AG20443 (cell line): ENCODE data around the gene MAPT.
A peak's percentile ranks its signal among the peaks of the same experiment; 100 is the strongest.
"Not testable (repeated sequence)": the region's sequence is repeated elsewhere in the genome, so short reads cannot be mapped to it uniquely, and the experiment has no call there.

ENCODE experiments used
- DNase-seq: peaks from one replicate; pipeline ENCODE4 v3.0.0; 2012; ENCODE audit warnings: low spot score, mixed read lengths

The MAPT gene

GRCh38 chr17:45994987-45995386 lies 100.6 kb downstream of the MAPT start:
- DNase-seq, result no peak

DNA sequence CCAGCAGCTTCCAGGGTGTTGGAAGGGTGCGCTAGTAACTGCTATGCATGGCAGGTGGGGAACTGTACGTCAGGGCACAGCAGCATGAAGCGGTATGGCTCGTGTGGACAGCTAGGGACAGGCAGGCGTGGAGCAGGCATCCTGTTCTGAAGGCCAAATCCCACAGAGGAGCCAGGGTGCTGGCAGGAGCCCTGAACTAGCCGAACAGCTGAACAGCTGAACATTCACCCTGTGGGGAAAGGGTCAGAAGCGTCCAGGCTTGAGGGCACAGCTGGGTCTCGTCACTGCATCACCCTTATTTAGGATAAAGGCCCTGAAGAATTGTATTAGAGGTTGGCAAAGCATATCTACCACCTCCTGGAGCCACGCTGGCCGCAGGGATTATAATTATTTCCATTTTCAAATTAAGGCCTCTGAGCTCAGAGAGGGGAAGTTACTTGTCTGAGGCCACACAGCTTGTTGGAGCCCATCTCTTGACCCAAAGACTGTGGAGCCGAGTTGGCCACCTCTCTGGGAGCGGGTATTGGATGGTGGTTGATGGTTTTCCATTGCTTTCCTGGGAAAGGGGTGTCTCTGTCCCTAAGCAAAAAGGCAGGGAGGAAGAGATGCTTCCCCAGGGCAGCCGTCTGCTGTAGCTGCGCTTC lies 101.4 kb downstream of the MAPT start:
- DNase-seq, result no peak

DNA sequence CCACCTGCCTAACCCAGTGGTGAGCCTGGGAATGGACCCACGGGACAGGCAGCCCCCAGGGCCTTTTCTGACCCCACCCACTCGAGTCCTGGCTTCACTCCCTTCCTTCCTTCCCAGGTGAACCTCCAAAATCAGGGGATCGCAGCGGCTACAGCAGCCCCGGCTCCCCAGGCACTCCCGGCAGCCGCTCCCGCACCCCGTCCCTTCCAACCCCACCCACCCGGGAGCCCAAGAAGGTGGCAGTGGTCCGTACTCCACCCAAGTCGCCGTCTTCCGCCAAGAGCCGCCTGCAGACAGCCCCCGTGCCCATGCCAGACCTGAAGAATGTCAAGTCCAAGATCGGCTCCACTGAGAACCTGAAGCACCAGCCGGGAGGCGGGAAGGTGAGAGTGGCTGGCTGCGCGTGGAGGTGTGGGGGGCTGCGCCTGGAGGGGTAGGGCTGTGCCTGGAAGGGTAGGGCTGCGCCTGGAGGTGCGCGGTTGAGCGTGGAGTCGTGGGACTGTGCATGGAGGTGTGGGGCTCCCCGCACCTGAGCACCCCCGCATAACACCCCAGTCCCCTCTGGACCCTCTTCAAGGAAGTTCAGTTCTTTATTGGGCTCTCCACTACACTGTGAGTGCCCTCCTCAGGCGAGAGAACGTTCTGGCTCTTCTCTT lies 102.1 kb downstream of the MAPT start:
- DNase-seq, result no peak

GRCh38 chr17:45997166-45997565 lies 102.8 kb downstream of the MAPT start:
- no peak for DNase-seq

DNA sequence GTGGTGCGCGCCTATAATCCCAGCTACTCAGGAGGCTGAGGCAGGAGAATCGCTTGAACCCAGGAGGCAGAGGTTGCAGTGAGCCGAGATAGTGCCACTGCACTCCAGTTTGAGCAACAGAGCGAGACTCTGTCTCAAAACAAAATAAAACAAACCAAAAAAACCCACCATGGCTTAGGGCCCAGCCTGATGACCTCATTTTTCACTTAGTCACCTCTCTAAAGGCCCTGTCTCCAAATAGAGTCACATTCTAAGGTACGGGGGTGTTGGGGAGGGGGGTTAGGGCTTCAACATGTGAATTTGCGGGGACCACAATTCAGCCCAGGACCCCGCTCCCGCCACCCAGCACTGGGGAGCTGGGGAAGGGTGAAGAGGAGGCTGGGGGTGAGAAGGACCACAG lies 103.3 kb downstream of the MAPT start:
- DNase-seq, result no peak

GRCh38 chr17:45998987-45999899 lies 104.9 kb downstream of the MAPT start, which contains the start of gene STH:
Gene STH, plus strand, starts transcription at chr17:45999250. Its CDS starts 30 bp downstream, at chr17:45999280.
- no peak for DNase-seq

- no peak for DNase-seq
These were observed 105.5 kb downstream of the MAPT start for GRCh38 chr17:45999900-46000290.

DNA sequence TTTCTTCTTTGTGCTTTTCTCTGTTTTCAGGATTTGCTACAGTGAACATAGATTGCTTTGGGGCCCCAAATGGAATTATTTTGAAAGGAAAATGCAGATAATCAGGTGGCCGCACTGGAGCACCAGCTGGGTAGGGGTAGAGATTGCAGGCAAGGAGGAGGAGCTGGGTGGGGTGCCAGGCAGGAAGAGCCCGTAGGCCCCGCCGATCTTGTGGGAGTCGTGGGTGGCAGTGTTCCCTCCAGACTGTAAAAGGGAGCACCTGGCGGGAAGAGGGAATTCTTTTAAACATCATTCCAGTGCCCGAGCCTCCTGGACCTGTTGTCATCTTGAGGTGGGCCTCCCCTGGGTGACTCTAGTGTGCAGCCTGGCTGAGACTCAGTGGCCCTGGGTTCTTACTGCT lies 105.9 kb downstream of the MAPT start:
- DNase-seq, result no peak

GRCh38 chr17:46000757-46001156 lies 106.4 kb downstream of the MAPT start:
- no peak for DNase-seq

DNA sequence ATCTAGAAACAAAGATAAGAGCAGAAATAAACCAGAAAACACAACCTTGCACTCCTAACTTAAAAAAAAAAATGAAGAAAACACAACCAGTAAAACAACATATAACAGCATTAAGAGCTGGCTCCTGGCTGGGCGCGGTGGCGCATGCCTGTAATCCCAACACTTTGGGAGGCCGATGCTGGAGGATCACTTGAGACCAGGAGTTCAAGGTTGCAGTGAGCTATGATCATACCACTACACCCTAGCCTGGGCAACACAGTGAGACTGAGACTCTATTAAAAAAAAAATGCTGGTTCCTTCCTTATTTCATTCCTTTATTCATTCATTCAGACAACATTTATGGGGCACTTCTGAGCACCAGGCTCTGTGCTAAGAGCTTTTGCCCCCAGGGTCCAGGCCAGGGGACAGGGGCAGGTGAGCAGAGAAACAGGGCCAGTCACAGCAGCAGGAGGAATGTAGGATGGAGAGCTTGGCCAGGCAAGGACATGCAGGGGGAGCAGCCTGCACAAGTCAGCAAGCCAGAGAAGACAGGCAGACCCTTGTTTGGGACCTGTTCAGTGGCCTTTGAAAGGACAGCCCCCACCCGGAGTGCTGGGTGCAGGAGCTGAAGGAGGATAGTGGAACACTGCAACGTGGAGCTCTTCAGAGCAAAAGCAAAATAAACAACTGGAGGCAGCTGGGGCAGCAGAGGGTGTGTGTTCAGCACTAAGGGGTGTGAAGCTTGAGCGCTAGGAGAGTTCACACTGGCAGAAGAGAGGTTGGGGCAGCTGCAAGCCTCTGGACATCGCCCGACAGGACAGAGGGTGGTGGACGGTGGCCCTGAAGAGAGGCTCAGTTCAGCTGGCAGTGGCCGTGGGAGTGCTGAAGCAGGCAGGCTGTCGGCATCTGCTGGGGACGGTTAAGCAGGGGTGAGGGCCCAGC lies 107.3 kb downstream of the MAPT start:
- no peak for DNase-seq

GRCh38 chr17:46002311-46002972 lies 108.1 kb downstream of the MAPT start:
- peak; percentile 85 for DNase-seq

GRCh38 chr17:46002973-46003316 lies 108.6 kb downstream of the MAPT start:
- DNase-seq, result no peak

DNA sequence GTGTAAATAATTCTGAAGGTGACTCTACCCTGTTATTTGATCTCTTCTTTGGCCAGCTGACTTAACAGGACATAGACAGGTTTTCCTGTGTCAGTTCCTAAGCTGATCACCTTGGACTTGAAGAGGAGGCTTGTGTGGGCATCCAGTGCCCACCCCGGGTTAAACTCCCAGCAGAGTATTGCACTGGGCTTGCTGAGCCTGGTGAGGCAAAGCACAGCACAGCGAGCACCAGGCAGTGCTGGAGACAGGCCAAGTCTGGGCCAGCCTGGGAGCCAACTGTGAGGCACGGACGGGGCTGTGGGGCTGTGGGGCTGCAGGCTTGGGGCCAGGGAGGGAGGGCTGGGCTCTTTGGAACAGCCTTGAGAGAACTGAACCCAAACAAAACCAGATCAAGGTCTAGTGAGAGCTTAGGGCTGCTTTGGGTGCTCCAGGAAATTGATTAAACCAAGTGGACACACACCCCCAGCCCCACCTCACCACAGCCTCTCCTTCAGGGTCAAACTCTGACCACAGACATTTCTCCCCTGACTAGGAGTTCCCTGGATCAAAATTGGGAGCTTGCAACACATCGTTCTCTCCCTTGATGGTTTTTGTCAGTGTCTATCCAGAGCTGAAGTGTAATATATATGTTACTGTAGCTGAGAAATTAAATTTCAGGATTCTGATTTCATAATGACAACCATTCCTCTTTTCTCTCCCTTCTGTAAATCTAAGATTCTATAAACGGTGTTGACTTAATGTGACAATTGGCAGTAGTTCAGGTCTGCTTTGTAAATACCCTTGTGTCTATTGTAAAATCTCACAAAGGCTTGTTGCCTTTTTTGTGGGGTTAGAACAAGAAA lies 109.8 kb downstream of the MAPT start:
- DNase-seq, result no peak

DNA sequence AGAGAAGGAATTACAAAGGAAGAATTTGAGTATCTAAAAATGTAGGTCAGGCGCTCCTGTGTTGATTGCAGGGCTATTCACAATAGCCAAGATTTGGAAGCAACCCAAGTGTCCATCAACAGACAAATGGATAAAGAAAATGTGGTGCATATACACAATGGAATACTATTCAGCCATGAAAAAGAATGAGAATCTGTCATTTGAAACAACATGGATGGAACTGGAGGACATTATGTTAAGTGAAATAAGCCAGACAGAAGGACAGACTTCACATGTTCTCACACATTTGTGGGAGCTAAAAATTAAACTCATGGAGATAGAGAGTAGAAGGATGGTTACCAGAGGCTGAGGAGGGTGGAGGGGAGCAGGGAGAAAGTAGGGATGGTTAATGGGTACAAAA lies 111.7 kb downstream of the MAPT start:
- DNase-seq, result not testable (repeated sequence)

GRCh38 chr17:46007461-46007965 lies 113.2 kb downstream of the MAPT start:
- no peak for DNase-seq

DNA sequence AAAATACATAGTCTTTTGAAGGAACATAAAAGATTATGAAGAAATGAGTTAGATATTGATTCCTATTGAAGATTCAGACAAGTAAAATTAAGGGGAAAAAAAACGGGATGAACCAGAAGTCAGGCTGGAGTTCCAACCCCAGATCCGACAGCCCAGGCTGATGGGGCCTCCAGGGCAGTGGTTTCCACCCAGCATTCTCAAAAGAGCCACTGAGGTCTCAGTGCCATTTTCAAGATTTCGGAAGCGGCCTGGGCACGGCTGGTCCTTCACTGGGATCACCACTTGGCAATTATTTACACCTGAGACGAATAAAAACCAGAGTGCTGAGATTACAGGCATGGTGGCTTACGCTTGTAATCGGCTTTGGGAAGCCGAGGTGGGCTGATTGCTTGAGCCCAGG lies 114.2 kb downstream of the MAPT start:
- DNase-seq, result no peak

DNA sequence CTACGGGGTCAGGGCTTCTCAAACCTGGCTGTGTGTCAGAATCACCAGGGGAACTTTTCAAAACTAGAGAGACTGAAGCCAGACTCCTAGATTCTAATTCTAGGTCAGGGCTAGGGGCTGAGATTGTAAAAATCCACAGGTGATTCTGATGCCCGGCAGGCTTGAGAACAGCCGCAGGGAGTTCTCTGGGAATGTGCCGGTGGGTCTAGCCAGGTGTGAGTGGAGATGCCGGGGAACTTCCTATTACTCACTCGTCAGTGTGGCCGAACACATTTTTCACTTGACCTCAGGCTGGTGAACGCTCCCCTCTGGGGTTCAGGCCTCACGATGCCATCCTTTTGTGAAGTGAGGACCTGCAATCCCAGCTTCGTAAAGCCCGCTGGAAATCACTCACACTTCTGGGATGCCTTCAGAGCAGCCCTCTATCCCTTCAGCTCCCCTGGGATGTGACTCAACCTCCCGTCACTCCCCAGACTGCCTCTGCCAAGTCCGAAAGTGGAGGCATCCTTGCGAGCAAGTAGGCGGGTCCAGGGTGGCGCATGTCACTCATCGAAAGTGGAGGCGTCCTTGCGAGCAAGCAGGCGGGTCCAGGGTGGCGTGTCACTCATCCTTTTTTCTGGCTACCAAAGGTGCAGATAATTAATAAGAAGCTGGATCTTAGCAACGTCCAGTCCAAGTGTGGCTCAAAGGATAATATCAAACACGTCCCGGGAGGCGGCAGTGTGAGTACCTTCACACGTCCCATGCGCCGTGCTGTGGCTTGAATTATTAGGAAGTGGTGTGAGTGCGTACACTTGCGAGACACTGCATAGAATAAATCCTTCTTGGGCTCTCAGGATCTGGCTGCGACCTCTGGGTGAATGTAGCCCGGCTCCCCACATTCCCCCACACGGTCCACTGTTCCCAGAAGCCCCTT lies 115.6 kb downstream of the MAPT start:
- DNase-seq, result peak; percentile 83

DNA sequence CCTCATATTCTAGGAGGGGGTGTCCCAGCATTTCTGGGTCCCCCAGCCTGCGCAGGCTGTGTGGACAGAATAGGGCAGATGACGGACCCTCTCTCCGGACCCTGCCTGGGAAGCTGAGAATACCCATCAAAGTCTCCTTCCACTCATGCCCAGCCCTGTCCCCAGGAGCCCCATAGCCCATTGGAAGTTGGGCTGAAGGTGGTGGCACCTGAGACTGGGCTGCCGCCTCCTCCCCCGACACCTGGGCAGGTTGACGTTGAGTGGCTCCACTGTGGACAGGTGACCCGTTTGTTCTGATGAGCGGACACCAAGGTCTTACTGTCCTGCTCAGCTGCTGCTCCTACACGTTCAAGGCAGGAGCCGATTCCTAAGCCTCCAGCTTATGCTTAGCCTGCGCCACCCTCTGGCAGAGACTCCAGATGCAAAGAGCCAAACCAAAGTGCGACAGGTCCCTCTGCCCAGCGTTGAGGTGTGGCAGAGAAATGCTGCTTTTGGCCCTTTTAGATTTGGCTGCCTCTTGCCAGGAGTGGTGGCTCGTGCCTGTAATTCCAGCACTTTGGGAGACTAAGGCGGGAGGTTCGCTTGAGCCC lies 116.3 kb downstream of the MAPT start:
- no peak for DNase-seq
